ENCODE measurements around the gene FICD.
A peak's percentile ranks its signal among the peaks of the same experiment; 100 is the strongest.
"Not testable (repeated sequence)": the region's sequence is repeated elsewhere in the genome, so short reads cannot be mapped to it uniquely, and the experiment has no call there.

Gene FICD

DNA sequence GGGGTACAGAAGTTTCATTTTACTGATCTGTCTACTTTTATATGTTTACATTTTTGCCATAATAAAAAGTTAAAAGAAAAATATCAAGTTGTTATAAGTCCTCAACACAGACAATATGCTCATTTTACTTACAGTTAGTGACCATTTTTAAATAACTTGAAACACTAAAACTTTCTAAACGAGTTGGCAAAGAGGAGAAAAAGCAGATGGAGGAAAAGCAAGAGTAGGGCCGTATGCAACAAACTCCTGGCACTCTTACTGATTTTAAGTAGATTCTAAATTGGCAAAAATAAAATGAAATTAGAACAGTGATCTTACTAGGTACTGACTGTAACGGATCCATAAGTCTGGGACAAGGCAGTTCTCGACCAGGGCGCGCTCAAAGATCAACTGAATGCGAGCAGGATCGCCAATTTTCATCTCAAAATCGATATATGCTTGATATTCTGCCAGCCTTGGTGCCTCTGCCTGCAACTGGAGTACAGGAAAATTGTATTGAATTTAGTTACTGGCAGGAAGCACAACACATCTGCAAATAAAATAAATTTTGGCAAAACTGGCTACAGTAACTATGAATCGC, 23.6 kb downstream of the FICD start:
- no peak for DNase-seq

GRCh38 chr12:108542320-108542719, 27.2 kb downstream of the FICD start:
- no peak for DNase-seq

DNA sequence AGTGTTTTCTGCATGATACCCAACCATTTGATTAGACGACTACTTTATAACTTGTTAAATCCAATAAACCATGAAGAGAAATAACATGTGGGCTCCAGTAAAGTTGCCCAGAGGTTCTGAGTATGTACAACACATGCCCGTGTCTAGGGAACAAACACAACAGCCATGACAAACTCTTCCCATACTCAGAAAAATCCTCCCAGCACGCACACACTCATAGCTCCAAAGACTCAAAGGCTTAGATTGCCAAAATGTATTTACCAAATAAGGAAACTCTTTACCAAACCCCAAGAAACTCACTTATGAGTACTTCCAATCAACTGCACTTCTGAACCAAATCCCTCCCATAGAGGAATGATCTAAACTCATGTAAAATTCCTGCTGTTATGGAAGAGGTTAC, 28.6 kb downstream of the FICD start:
- DNase-seq, result no peak

- no peak for DNase-seq
Measured at GRCh38 chr12:108547686-108548085, 32.6 kb downstream of the FICD start.

DNA sequence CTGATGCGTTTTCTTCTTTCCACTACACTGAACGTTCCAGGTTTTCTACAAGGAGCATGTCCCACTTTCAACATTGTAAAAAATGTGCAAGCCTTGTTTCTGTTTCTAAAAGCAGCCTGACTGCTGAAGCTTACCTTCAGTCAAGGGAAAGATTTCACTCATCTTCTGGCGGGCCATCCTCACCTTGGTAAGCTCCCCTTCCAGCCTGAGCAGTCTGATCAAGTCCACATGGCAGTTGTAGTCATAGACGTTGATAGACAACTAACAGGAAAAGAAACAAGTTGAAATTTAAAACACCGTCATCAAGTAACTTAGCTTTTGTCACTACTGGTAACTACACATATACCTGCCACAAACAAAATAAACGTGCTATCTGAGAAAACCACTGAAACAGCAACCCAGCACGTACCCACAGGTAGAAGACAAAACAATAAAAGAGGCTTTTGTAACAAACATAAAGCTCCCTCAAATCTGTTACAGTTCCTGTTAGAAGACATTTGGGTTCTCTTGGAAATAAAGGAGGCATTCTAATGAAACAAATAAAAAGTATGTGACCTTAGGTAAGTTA, 34.0 kb downstream of the FICD start:
- no peak for DNase-seq

DNA sequence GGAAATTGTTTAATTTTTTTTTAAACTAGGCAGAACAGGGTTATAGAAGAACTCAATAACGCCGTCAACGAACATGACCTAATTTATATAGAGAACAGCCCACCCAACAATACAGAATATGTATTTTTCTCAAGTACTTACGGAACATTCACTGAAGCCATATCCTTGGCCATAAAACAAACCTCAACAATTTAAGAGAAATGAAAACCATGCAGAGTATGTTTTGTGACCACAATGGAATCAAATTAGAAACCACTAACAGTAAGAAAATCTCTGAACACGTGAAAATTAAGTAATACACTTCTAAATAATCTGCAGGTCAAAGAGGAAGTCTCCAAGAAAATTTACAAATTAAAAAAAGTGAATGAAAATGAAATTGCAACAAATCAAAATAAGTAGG, 36.5 kb downstream of the FICD start:
- DNase-seq, result no peak

DNA sequence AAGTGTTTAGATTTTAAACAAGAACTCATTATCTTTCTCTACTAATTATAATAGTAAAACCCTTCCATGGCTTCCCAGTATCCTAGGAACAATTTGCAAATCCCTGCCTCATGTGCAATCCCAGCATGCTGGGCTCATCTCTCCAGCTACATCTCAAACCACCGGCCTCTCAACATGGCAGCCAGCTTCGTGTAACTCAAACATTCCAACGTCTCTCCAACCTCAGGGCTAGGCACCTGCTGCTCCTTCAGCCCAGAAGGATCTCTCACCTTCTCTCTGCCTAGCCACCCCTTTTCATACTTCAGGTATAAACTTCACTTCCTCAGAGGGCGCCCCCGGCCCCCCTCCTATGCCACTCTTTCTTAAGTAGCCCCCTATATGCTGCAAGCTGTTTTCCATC, 38.7 kb downstream of the FICD start:
- DNase-seq, result no peak

- DNase-seq, result not testable (repeated sequence)
Measured at GRCh38 chr12:108555383-108555782, 40.3 kb downstream of the FICD start.

- DNase-seq, result no peak
Measured at GRCh38 chr12:108559007-108559655, 44.1 kb downstream of the FICD start.

- DNase-seq, result no peak
Measured at GRCh38 chr12:108559748-108560147, 44.7 kb downstream of the FICD start.

GRCh38 chr12:108560321-108560721, 45.2 kb downstream of the FICD start:
- no peak for DNase-seq

GRCh38 chr12:108560752-108561719, 46.0 kb downstream of the FICD start, which contains the start of gene SART3:
Gene SART3 (minus strand): TSS chr12:108561173. CDS start chr12:108561154, 19 bp downstream.
- DNase-seq, result peak; percentile 96

DNA sequence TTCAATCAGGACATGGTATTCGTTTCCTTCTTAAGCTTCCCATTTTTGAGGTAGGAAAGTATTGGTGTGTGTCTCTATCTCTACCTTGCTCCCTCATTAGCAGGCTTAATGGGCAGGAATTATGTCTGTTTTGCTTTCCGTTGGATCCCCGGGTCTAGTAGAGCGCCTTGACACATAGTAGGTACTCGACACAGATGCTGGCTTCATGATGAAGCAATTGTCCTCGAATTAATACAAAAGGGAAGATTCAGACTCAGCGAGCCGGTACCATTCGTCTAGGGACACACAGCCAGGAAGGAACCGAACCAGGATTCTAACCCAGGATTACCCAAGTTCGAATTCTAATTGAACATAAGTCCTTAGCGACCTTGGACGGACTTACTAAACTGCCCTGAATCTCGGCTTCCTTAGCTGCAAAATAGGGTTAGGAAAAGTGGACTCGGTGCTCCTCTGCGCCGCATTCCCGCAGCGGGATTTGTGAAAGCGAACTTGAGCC, 46.8 kb downstream of the FICD start:
- DNase-seq, result no peak

GRCh38 chr12:108562348-108563135, 47.5 kb downstream of the FICD start, which contains the start of gene ISCU:
Gene ISCU (plus strand): TSS chr12:108562596. CDS start chr12:108562623, 27 bp downstream.
- peak; percentile 94 for DNase-seq

- DNase-seq, result peak; percentile 63
Measured at GRCh38 chr12:108563136-108563803, 48.2 kb downstream of the FICD start.

- no peak for DNase-seq
Measured at GRCh38 chr12:108563804-108564151, 48.7 kb downstream of the FICD start.

DNA sequence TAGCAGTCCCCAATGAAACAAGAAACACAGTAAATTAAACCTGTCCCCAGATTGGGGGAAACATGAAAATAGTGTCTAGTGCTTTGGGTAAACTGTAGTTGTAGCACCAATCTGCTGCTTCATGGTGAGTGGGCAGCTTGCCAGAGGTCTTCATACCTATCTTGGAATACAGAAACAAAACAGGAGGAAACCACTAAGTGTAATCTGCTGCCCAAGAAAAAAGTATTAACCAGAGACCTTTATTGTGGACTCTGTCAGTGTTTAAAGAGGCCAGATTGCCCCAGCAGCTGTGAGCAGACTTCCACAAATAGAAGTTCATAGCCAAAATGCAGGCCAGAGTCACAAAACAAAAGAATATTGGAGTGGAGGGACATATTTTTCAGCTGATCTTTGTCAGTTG, 49.6 kb downstream of the FICD start:
- no peak for DNase-seq

DNA sequence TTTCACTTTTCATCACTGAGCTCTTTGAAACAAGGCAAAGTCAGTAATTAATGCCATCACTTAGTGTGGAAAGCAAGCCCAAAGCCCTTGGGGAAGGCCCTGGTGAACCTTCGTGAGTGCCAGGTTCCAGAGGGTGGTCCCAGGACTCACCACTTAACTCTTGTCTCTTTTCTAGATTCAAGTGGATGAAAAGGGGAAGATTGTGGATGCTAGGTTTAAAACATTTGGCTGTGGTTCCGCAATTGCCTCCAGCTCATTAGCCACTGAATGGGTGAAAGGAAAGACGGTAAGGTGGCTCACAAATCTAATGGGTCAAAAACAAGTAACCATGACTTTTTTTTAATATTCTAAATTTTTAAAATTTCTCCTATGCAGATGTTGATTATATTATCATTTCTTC, 50.1 kb downstream of the FICD start:
- DNase-seq, result peak; percentile 42

- DNase-seq, result peak; percentile 90
Measured at GRCh38 chr12:108565976-108566375, 50.9 kb downstream of the FICD start.

- no peak for DNase-seq
Measured at GRCh38 chr12:108566452-108566851, 51.4 kb downstream of the FICD start.
